ENCODE measurements around the gene WDR48. TPM values are rescaled to one million over a fixed set of nuclear protein-coding genes. Genes with fewer than 3 reads are reported as not detected.
A peak's percentile ranks its signal among the peaks of the same experiment; 100 is the strongest.
"Not testable (repeated sequence)": the region's sequence is repeated elsewhere in the genome, so short reads cannot be mapped to it uniquely, and the experiment has no call there.

The WDR48 gene
- total RNA-seq, 8 experiments from 2014 or later = 35.3 to 66.0 (median 51.9) TPM

DNA sequence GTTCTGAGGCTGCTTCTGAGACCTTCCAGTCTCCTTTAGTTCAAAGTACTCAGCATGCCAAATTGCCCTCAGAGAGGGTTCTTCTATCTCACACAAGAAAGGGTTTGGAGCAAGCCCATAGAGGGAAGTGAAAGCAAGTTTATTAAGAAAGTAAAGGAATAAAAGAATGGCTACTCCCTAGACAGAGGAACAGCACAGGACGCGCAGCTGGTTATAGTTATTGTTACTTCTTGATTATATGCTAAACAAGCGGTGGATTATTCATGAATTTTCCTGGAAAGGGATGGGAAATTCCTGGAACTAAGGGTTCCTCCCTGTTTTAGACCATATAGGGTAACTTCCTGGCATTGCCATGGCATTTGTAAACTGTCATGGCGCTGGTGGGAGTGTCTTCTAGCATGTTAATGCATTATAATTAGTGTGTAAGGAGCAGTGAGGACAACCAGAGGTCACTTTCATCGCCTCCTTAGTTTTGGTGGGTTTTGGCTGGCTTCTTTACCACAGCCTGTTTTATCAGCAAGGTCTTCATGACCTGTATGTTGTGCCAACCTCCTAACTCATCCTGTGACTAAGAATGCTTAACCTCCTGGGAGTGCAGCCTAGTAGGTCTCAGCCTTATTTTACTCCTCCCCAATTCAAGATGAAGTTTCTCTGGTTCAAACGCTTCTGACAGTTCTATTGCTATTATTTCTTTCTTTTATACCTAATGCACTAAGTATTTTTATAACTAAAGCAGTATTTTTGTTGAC, 26.4 kb upstream of the WDR48 start:
- Histone ChIP-seq H3K27ac (no peak overlapping the region), H3K4me3 (no peak overlapping the region), H3K4me1 (replicated peaks in 1 of 2) (peaks cover 6% of the 10 kb centered on the region in 2 donors)
- in situ Hi-C loops (cut with MboI; ENCODE audit: low pct_unique_long_range_greater_than_20kb in 2 of 9, low sequenced_read_pairs in 9 of 9, unreplicated experiment in 9 of 9) = no loop called here
- ATAC-seq (replicated peaks in 6 of 8) = peak in 3 of 8 experiments; percentile 58 to 69 (median 61)
- WGBS, 10 experiments = 5 to 87% (median 64%) methylated on average over 1 to 6 of the region's 6 CpGs; no CpG with 5 or more reads in 1 of the 10 experiments

GRCh38 chr3:39028546-39028945, 23.3 kb upstream of the WDR48 start:
- H3K4me3 ChIP-seq = no peak overlapping the region
- 10 to 80% (median 30%) methylated on average over 2 to 3 of the region's 3 CpGs; no CpG with 5 or more reads in 5 of the 10 experiments for WGBS, 10 experiments
- H3K4me1 ChIP-seq (replicated peaks in 1 of 2) = peaks cover 6% of the 10 kb centered on the region in 2 donors
- H3K27ac ChIP-seq = no peak overlapping the region
- in situ Hi-C loops (cut with MboI; ENCODE audit: low pct_unique_long_range_greater_than_20kb in 2 of 9, low sequenced_read_pairs in 9 of 9, unreplicated experiment in 9 of 9) = no loop called here
- no peak for ATAC-seq (replicated peaks in 6 of 8)

- Histone ChIP-seq H3K4me3 (no peak overlapping the region), H3K4me1 (replicated peaks in 1 of 2) (peaks cover 6% of the 10 kb centered on the region in 2 donors), H3K27ac (no peak overlapping the region)
- ATAC-seq (replicated peaks in 6 of 8) = peak in 3 of 8 experiments; percentile 4 to 13 (median 9)
- WGBS, 10 experiments = 17 to 80% (median 67%) methylated on average over 1 of the region's 1 CpG; no CpG with 5 or more reads in 3 of the 10 experiments
- in situ Hi-C loops (cut with MboI; ENCODE audit: low pct_unique_long_range_greater_than_20kb in 2 of 9, low sequenced_read_pairs in 9 of 9, unreplicated experiment in 9 of 9) = no loop called here
These were observed 22.3 kb upstream of the WDR48 start for GRCh38 chr3:39029556-39029955.

GRCh38 chr3:39038165-39038564, 13.7 kb upstream of the WDR48 start:
- Histone ChIP-seq H3K4me3 (no peak overlapping the region), H3K4me1 (replicated peaks in 1 of 2) (no peaks in the 10 kb centered on the region), H3K27ac (no peak overlapping the region)
- in situ Hi-C loops (cut with MboI; ENCODE audit: low pct_unique_long_range_greater_than_20kb in 2 of 9, low sequenced_read_pairs in 9 of 9, unreplicated experiment in 9 of 9) = no loop called here
- no peak for ATAC-seq (replicated peaks in 6 of 8)

- Histone ChIP-seq H3K27ac (no peak overlapping the region), H3K4me1 (replicated peaks in 1 of 2) (peaks cover 12 to 15% of the 10 kb centered on the region in 2 donors), H3K4me3 (no peak overlapping the region)
- ATAC-seq (replicated peaks in 6 of 8) = no peak
- in situ Hi-C loops (cut with MboI; ENCODE audit: low pct_unique_long_range_greater_than_20kb in 2 of 9, low sequenced_read_pairs in 9 of 9, unreplicated experiment in 9 of 9) = no loop called here
These were observed 1.8 kb upstream of the WDR48 start for GRCh38 chr3:39050029-39050428.

DNA sequence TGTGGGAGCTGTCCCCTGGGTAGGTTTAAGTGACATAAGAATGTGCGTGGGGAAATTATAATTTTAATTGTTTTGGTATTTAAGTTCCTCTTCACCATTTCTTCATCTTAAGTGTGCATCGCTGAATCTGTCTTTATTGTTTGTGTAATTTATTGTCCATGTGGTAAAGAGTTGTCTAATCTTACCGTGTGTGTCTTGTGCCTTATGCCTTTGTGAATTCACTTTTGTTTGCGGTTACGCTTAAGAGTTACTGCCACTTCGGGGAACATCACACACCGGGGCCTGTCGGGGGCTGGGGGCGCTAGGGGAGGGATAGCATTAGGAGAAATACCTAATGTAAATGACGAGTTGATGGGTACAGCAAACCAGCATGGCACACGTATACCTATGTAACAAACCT, 767 bp downstream of the WDR48 start:
- peak overlapping the region; percentile 97 to 98 for H3K27ac ChIP-seq
- H3K4me3 ChIP-seq = peak overlapping the region; percentile 91 to 95 (median 93)
- in situ Hi-C loops (cut with MboI; ENCODE audit: low pct_unique_long_range_greater_than_20kb in 2 of 9, low sequenced_read_pairs in 9 of 9, unreplicated experiment in 9 of 9) = no loop called here
- H3K4me1 ChIP-seq (replicated peaks in 1 of 2) = peaks cover 12 to 15% of the 10 kb centered on the region in 2 donors
- 0 to 2% (median 0%) methylated on average over 1 to 10 of the region's 11 CpGs; no CpG with 5 or more reads in 5 of the 10 experiments for WGBS, 10 experiments
- no peak for ATAC-seq (replicated peaks in 6 of 8)

- in situ Hi-C loops (cut with MboI; ENCODE audit: low pct_unique_long_range_greater_than_20kb in 2 of 9, low sequenced_read_pairs in 9 of 9, unreplicated experiment in 9 of 9) = no loop called here
- no peak overlapping the region for H3K4me3 ChIP-seq
- peaks cover 12 to 15% of the 10 kb centered on the region in 2 donors for H3K4me1 ChIP-seq (replicated peaks in 1 of 2)
- no peak for ATAC-seq (replicated peaks in 6 of 8)
- 70 to 100% (median 96%) methylated on average over 1 to 2 of the region's 2 CpGs; no CpG with 5 or more reads in 4 of the 10 experiments for WGBS, 10 experiments
- H3K27ac ChIP-seq = no peak overlapping the region
These were observed 1.9 kb downstream of the WDR48 start for GRCh38 chr3:39053696-39054095.

DNA sequence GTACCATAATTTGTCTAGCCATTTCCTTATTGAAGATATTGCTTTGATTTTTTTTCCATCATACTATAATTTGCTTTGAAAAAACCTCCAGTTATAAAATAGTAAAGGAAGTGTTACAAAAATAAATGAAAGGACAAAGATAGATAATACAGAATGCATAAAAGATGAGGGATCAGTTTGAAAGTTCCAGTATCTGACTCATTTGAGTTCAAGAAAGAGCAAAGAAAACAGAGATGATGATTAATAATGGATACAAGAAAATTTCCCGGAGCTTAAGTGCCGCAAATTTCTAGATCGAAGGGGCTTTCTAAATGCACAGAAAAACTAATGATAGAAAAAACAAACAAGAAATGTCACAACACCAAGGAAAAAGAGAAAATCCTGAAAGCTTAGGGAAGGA, 4.3 kb downstream of the WDR48 start:
- Histone ChIP-seq H3K4me3 (no peak overlapping the region), H3K27ac (no peak overlapping the region), H3K4me1 (replicated peaks in 1 of 2) (peaks cover 8 to 13% of the 10 kb centered on the region in 2 donors)
- in situ Hi-C loops (cut with MboI; ENCODE audit: low pct_unique_long_range_greater_than_20kb in 2 of 9, low sequenced_read_pairs in 9 of 9, unreplicated experiment in 9 of 9) = no loop called here
- no peak for ATAC-seq (replicated peaks in 6 of 8)
- 78 to 100% (median 92%) methylated on average over 1 to 3 of the region's 3 CpGs; no CpG with 5 or more reads in 1 of the 10 experiments for WGBS, 10 experiments

DNA sequence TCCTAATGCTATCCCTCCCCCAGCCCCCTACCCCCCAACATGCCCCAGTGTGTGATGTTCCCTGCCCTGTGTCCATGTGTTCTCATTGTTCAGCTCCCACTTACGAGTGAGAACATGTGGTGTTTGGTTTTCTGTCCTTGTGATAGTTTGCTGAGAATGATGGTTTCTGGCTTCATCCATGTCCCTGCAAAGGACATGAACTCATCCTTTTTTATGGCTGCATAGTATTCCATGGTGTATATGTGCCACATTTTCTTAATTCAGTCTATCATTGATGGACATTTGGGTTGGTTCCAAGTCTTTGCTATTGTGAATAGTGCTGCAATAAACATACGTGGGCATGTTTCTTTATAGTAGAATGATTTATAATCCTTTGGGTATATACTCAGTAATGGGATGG, 9.4 kb downstream of the WDR48 start:
- 71 to 100% methylated on average over 1 of the region's 2 CpGs; no CpG with 5 or more reads in 8 of the 10 experiments for WGBS, 10 experiments
- H3K27ac ChIP-seq; in situ Hi-C loops (cut with MboI; ENCODE audit: low pct_unique_long_range_greater_than_20kb in 2 of 9, low sequenced_read_pairs in 9 of 9, unreplicated experiment in 9 of 9); H3K4me1 ChIP-seq (replicated peaks in 1 of 2); ATAC-seq (replicated peaks in 6 of 8); H3K4me3 ChIP-seq: not testable (repeated sequence)

- no peak overlapping the region for H3K4me3 ChIP-seq
- WGBS, 10 experiments = 0 to 62% (median 21%) methylated on average over 1 of the region's 1 CpG; no CpG with 5 or more reads in 2 of the 10 experiments
- ATAC-seq (replicated peaks in 6 of 8) = no peak
- no peak overlapping the region for H3K27ac ChIP-seq
- peaks cover 0 to 3% of the 10 kb centered on the region in 2 donors for H3K4me1 ChIP-seq (replicated peaks in 1 of 2)
- in situ Hi-C loops (cut with MboI; ENCODE audit: low pct_unique_long_range_greater_than_20kb in 2 of 9, low sequenced_read_pairs in 9 of 9, unreplicated experiment in 9 of 9) = no loop called here
These were observed 10.4 kb downstream of the WDR48 start for GRCh38 chr3:39062180-39062579.

GRCh38 chr3:39063143-39063542, 11.3 kb downstream of the WDR48 start:
- ATAC-seq (replicated peaks in 6 of 8) = no peak
- peaks cover 0 to 3% of the 10 kb centered on the region in 2 donors for H3K4me1 ChIP-seq (replicated peaks in 1 of 2)
- H3K4me3 ChIP-seq = no peak overlapping the region
- 20 to 100% (median 93%) methylated on average over 1 to 3 of the region's 3 CpGs; no CpG with 5 or more reads in 2 of the 10 experiments for WGBS, 10 experiments
- in situ Hi-C loops (cut with MboI; ENCODE audit: low pct_unique_long_range_greater_than_20kb in 2 of 9, low sequenced_read_pairs in 9 of 9, unreplicated experiment in 9 of 9) = no loop called here
- no peak overlapping the region for H3K27ac ChIP-seq

- H3K27ac ChIP-seq = no peak overlapping the region
- no peak overlapping the region for H3K4me3 ChIP-seq
- in situ Hi-C loops (cut with MboI; ENCODE audit: low pct_unique_long_range_greater_than_20kb in 2 of 9, low sequenced_read_pairs in 9 of 9, unreplicated experiment in 9 of 9) = no loop called here
- peaks cover 0 to 3% of the 10 kb centered on the region in 2 donors for H3K4me1 ChIP-seq (replicated peaks in 1 of 2)
- 86 to 100% (median 100%) methylated on average over 1 of the region's 1 CpG; no CpG with 5 or more reads in 3 of the 10 experiments for WGBS, 10 experiments
- ATAC-seq (replicated peaks in 6 of 8) = peak in 2 of 8 experiments; percentile 49 to 57
These were observed 12.8 kb downstream of the WDR48 start for GRCh38 chr3:39064646-39065045.

DNA sequence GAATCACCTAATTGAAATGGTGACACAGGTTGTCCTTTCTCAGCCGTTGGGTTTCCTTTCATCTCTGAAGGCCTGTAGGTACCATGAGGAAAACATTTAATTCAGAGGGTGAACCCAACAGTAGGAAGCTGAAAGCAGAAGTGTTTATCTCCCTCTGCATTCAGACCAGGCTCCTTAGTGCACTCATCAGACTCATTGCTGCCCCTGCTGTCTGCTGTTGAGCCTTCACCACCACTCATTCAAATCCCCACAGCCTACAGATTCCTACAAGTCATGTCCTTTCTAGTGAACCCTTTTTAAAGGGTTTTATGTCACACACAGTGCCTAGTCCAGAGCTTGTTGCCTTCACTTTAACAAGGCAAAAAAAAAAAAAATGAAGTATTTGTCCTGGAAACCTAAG, 13.4 kb downstream of the WDR48 start:
- 0 to 57% (median 38%) methylated on average over 1 of the region's 1 CpG; no CpG with 5 or more reads in 3 of the 10 experiments for WGBS, 10 experiments
- in situ Hi-C loops (cut with MboI; ENCODE audit: low pct_unique_long_range_greater_than_20kb in 2 of 9, low sequenced_read_pairs in 9 of 9, unreplicated experiment in 9 of 9) = no loop called here
- ATAC-seq (replicated peaks in 6 of 8) = peak in 6 of 8 experiments; percentile 39 to 99 (median 87)
- Histone ChIP-seq H3K4me3 (no peak overlapping the region), H3K4me1 (replicated peaks in 1 of 2) (peaks cover 0 to 3% of the 10 kb centered on the region in 2 donors), H3K27ac (no peak overlapping the region)

- in situ Hi-C loops (cut with MboI; ENCODE audit: low pct_unique_long_range_greater_than_20kb in 2 of 9, low sequenced_read_pairs in 9 of 9, unreplicated experiment in 9 of 9) = no loop called here
- 0 to 100% (median 40%) methylated on average over 1 of the region's 1 CpG; no CpG with 5 or more reads in 5 of the 10 experiments for WGBS, 10 experiments
- Histone ChIP-seq H3K4me1 (replicated peaks in 1 of 2) (peaks cover 0 to 1% of the 10 kb centered on the region in 2 donors), H3K4me3 (no peak overlapping the region), H3K27ac (no peak overlapping the region)
- no peak for ATAC-seq (replicated peaks in 6 of 8)
These were observed 15.5 kb downstream of the WDR48 start for GRCh38 chr3:39067286-39067685.
